Mesendoderm (in vitro differentiated cells): ENCODE results near the gene PRKAG1.

Source experiments
- DNase-seq: peaks from one replicate; pipeline ENCODE4 v3.0.0; 2013
- H2AK5ac ChIP-seq: 2 replicates; pipeline ENCODE4 v1.6.1; 2013; ENCODE audit warnings: low read length, inconsistent platforms
- H2BK120ac ChIP-seq: 2 replicates; pipeline ENCODE4 v1.6.1; 2013; ENCODE audit warnings: low read depth, mild to moderate bottlenecking, low read length, moderate library complexity, mixed read lengths
- H2BK15ac ChIP-seq: replicated peaks from 2 replicates; pipeline ENCODE4 v1.6.1; 2013; ENCODE audit warnings: low read depth, mild to moderate bottlenecking, moderate library complexity
- H2BK5ac ChIP-seq: 2 replicates; pipeline ENCODE4 v1.6.1; 2013; ENCODE audit warnings: low read length, inconsistent platforms
- H3K18ac ChIP-seq: 2 replicates; pipeline ENCODE4 v1.6.1; 2013; ENCODE audit warnings: mild to moderate bottlenecking, low read length, mixed read lengths
- H3K23ac ChIP-seq: one replicate; pipeline ENCODE4 v1.6.1; 2013; ENCODE audit warnings: low read length
- H3K27ac ChIP-seq: 2 replicates; pipeline ENCODE4 v1.5.1; 2013; ENCODE audit warnings: low read depth, mild to moderate bottlenecking, inconsistent platforms, low read length, moderate library complexity
- H3K27me3 ChIP-seq: 2 replicates; pipeline ENCODE4 v1.6.1; 2013; ENCODE audit warnings: low read length, control low read depth, mild to moderate bottlenecking, inconsistent platforms; ENCODE audit not compliant: insufficient read depth, poor library complexity
- H3K36me3 ChIP-seq: 2 replicates; pipeline ENCODE4 v1.6.1; 2013; ENCODE audit warnings: low read length, inconsistent platforms; ENCODE audit not compliant: control insufficient read depth, insufficient read depth
- H3K4ac ChIP-seq: one replicate; pipeline ENCODE4 v1.6.1; 2013; ENCODE audit warnings: low read depth, mild to moderate bottlenecking, low read length, moderate library complexity
- H3K4me1 ChIP-seq: 2 replicates; pipeline ENCODE4 v1.6.1; 2013; ENCODE audit warnings: low read depth, low read length, inconsistent platforms; ENCODE audit not compliant: control insufficient read depth
- H3K4me2 ChIP-seq: 2 replicates; pipeline ENCODE4 v1.6.1; 2013; ENCODE audit warnings: low read length
- H3K4me3 ChIP-seq: 2 replicates; pipeline ENCODE4 v1.5.1; 2013; ENCODE audit warnings: mild to moderate bottlenecking, low read length
- H3K56ac ChIP-seq: one replicate; pipeline ENCODE4 v1.6.1; 2013; ENCODE audit warnings: low read length
- H3K79me1 ChIP-seq: 2 replicates; pipeline ENCODE4 v1.6.1; 2013; ENCODE audit warnings: low read length, inconsistent platforms
- H3K79me2 ChIP-seq: 2 replicates; pipeline ENCODE4 v1.6.1; 2013; ENCODE audit warnings: mild to moderate bottlenecking, low read length; ENCODE audit not compliant: control insufficient read depth, insufficient read depth
- H3K9ac ChIP-seq: 2 replicates; pipeline ENCODE4 v1.6.1; 2013; ENCODE audit warnings: low read length, inconsistent platforms
- H4K5ac ChIP-seq: one replicate; pipeline ENCODE4 v1.6.1; 2013; ENCODE audit warnings: low read length
- H4K8ac ChIP-seq: one replicate; pipeline ENCODE4 v1.6.1; 2013; ENCODE audit warnings: low read depth, mild to moderate bottlenecking, control low read depth, low read length, moderate library complexity
- WGBS: extraction: QIAGEN DNeasy Blood & Tissue Kit; methylation state at CpG from one replicate; pipeline ENCODE4 v1.1.7; 2013; ENCODE audit warnings: low lambda C conversion rate, missing lambda C conversion rate; ENCODE audit not compliant: insufficient coverage; ENCODE audit errors: extremely low coverage; 5-methylcytosine and 5-hydroxymethylcytosine counted together

The PRKAG1 gene

DNA sequence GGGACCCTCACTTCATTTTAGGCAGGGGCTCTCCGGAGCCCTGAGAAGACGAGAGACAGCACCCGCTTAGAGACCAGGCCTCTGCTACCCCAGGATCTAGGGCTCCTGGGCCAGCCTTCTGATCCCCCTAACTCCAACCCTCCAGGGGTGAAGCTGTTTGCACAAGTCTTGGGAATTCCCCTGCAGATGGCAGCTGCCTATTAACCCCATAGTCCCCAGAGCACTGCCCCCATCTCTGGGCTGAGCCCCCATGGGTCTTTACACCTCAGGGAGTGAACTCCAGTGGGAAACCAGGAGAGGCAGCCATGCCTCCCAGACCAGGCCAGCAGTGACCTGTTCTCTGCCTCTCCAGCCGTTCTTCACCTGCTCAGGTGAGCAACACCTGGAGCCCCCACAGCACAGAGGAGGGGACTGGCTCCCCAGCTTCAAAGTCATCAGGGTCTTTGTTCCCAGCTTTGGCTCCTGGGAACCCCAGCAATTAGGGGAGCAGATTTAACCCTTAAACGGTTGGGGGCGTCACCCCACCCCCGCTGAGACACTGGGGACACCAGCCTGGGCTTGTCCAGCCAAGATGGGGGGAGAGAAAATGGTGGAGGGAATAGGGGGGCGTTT is 49.3 kb downstream of the PRKAG1 start:
- Histone ChIP-seq H3K4me1 (no peaks in the 10 kb centered on the region), H2BK5ac (no peak overlapping the region), H3K4ac (no peak overlapping the region), H3K18ac (no peak overlapping the region), H3K56ac (no peak overlapping the region), H2BK120ac (no peak overlapping the region), H3K23ac (no peak overlapping the region), H2BK15ac (no peak overlapping the region), H3K36me3 (no peaks in the 10 kb centered on the region), H3K79me2 (no peaks in the 10 kb centered on the region), H3K4me2 (no peak overlapping the region), H2AK5ac (no peak overlapping the region), H3K27ac (no peak overlapping the region), H3K9ac (no peak overlapping the region), H3K4me3 (no peak overlapping the region), H3K27me3 (peaks cover 45% of the 10 kb centered on the region), H4K5ac (no peak overlapping the region), H4K8ac (no peak overlapping the region), H3K79me1 (no peaks in the 10 kb centered on the region)
- no CpG with 5 or more reads among the region's 8 CpGs for WGBS
- no peak for DNase-seq

DNA sequence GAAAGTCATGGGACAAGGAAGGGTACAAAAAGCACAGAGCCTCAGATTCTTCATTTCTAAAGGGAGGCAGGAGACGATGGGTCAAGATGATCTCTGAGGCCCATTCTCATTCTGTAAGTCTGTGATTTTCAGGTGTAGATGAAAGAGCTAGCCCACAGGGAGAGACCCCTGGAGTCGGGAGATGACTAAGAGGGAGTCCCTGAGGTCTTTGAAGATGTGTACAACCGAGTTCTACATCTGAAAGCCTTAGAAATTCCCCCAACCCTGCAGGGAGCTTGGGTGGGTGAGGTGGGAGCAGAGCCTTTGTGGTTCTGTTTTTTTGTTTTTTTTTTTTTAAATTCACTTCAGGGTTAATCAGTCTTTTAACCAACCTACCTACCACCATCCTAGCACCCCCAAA is 50.1 kb downstream of the PRKAG1 start:
- Histone ChIP-seq H3K27me3 (peaks cover 39% of the 10 kb centered on the region), H3K4me1 (no peaks in the 10 kb centered on the region), H3K23ac (no peak overlapping the region)

DNA sequence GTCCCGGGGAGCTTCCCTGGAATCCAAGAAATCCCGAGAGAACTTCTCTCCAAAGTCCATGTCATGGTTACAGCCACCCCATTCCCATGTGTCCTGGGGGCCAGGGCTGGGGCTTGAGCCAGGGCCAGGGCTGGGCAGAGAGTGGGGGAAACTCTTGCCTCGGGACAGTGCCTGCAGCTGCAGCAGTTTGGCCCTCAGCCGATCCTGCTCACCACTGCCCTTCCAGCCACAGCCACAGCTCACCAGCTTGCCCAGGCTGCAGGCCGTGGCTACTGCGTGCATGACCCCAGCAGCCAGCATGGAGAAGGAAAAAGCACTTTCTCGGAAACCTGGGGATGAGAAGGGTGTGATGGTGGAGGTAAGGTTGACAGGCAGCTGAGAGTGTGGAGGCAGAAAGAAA is 50.6 kb downstream of the PRKAG1 start:
- Histone ChIP-seq H3K4me2 (no peak overlapping the region), H3K27me3 (peaks cover 34% of the 10 kb centered on the region), H3K4ac (no peak overlapping the region), H2AK5ac (no peak overlapping the region), H3K27ac (no peak overlapping the region), H3K9ac (no peak overlapping the region), H3K79me2 (no peaks in the 10 kb centered on the region), H3K36me3 (no peaks in the 10 kb centered on the region), H3K4me1 (no peaks in the 10 kb centered on the region), H3K79me1 (no peaks in the 10 kb centered on the region), H4K8ac (no peak overlapping the region), H2BK15ac (no peak overlapping the region), H2BK5ac (no peak overlapping the region), H3K18ac (no peak overlapping the region), H3K23ac (no peak overlapping the region), H2BK120ac (no peak overlapping the region), H3K4me3 (no peak overlapping the region), H4K5ac (no peak overlapping the region), H3K56ac (no peak overlapping the region)
- WGBS = no CpG with 5 or more reads among the region's 7 CpGs
- no peak for DNase-seq

More for the DNA sequence above, 50.1 kb downstream of the PRKAG1 start:
- Histone ChIP-seq H3K9ac (no peak overlapping the region), H2AK5ac (no peak overlapping the region), H2BK120ac (no peak overlapping the region), H3K27ac (no peak overlapping the region), H3K18ac (no peak overlapping the region), H3K56ac (no peak overlapping the region), H3K79me1 (no peaks in the 10 kb centered on the region), H2BK15ac (no peak overlapping the region), H3K79me2 (no peaks in the 10 kb centered on the region), H2BK5ac (no peak overlapping the region), H4K8ac (no peak overlapping the region), H3K4ac (no peak overlapping the region), H3K4me2 (no peak overlapping the region), H4K5ac (no peak overlapping the region), H3K4me3 (no peak overlapping the region), H3K36me3 (no peaks in the 10 kb centered on the region)
- WGBS = no CpG with 5 or more reads among the region's 3 CpGs
- no peak for DNase-seq

DNA sequence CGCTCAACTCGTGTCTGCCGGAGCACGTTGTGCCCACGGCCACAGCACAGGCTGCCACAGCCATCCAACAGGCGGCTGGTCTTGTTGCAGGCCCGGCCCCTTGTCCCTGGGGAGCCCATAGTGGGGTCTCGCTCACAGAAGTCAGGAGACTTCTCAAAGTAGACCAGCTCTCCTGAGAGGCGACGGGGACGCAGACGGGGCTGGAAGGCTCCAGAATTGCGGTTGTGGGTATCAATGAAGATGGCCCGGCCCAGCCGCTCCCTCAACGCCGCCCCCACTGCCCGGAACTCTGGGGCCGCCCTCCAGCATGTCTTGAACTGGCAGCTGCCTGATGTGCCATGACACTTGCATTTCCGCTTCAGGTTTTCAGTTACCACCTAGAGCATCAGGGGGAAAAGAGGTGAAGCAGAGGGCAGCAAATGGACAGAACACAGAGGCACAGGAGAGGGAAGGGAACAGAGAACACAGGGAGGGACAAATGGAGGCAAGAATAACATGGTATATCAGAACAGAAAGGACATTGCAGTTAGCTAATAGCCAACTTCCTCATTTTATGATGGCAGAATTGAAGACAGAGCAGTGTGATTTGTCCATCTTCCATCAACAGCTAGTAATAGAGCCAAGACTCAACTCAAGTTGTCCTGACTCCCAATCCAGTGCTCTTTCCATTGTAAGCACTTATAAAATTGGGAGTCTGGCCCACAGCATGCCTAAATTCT is 52.2 kb downstream of the PRKAG1 start:
- H3K79me1 ChIP-seq = no peaks in the 10 kb centered on the region
- peaks cover 24% of the 10 kb centered on the region for H3K27me3 ChIP-seq
- no peak overlapping the region for H4K8ac ChIP-seq
- H3K4me2 ChIP-seq = no peak overlapping the region
- no peak overlapping the region for H3K4ac ChIP-seq
- no peak overlapping the region for H4K5ac ChIP-seq
- no peak overlapping the region for H3K27ac ChIP-seq
- H3K79me2 ChIP-seq = no peaks in the 10 kb centered on the region
- no peaks in the 10 kb centered on the region for H3K4me1 ChIP-seq
- DNase-seq = no peak
- no peak overlapping the region for H3K4me3 ChIP-seq
- no peak overlapping the region for H2BK15ac ChIP-seq
- peak overlapping the region; percentile 17 for H3K56ac ChIP-seq
- no CpG with 5 or more reads among the region's 20 CpGs for WGBS
- H3K36me3 ChIP-seq = no peaks in the 10 kb centered on the region
- H2AK5ac ChIP-seq = no peak overlapping the region
- H2BK5ac ChIP-seq = no peak overlapping the region
- H3K9ac ChIP-seq = no peak overlapping the region
- H3K23ac ChIP-seq = no peak overlapping the region
- no peak overlapping the region for H3K18ac ChIP-seq
- H2BK120ac ChIP-seq = no peak overlapping the region

DNA sequence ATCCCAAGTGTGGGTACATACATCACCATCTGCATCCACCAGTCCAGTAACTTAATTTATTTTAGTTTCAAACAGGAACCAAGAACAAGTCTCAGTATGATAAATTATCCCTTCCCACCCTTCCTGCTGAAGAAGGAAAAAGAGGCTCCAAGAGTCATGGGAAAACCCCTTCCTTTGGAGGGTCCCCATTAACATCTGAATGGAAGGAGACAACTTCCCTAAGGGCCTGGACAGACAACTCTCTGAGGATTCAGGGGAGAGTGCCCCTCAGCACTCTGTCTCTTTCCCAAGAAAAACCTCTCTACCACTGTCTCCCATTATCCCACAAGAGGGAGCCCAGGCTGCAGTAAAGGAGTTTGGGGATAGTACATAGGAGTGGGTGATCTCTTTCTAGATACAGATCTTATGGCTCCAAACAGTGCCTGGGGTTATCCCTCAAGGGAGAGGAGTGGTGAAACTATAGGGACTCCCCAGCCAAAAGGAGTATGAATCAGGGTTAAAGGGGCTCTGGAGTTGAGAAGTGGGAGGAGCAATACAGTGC is 53.2 kb downstream of the PRKAG1 start:
- H4K8ac ChIP-seq = no peak overlapping the region
- H3K4ac ChIP-seq = no peak overlapping the region
- no peak overlapping the region for H3K23ac ChIP-seq
- no peak overlapping the region for H2BK120ac ChIP-seq
- H2BK15ac ChIP-seq = no peak overlapping the region
- H3K4me2 ChIP-seq = no peak overlapping the region
- no peaks in the 10 kb centered on the region for H3K36me3 ChIP-seq
- no peaks in the 10 kb centered on the region for H3K4me1 ChIP-seq
- no peak overlapping the region for H3K27ac ChIP-seq
- no peak overlapping the region for H2BK5ac ChIP-seq
- peak; percentile 60 for DNase-seq
- H3K9ac ChIP-seq = no peak overlapping the region
- H3K56ac ChIP-seq = no peak overlapping the region
- no peak overlapping the region for H3K18ac ChIP-seq
- no peak overlapping the region for H4K5ac ChIP-seq
- no peaks in the 10 kb centered on the region for H3K79me1 ChIP-seq
- H3K79me2 ChIP-seq = no peaks in the 10 kb centered on the region
- H2AK5ac ChIP-seq = no peak overlapping the region
- H3K27me3 ChIP-seq = peaks cover 14% of the 10 kb centered on the region
- no peak overlapping the region for H3K4me3 ChIP-seq

DNA sequence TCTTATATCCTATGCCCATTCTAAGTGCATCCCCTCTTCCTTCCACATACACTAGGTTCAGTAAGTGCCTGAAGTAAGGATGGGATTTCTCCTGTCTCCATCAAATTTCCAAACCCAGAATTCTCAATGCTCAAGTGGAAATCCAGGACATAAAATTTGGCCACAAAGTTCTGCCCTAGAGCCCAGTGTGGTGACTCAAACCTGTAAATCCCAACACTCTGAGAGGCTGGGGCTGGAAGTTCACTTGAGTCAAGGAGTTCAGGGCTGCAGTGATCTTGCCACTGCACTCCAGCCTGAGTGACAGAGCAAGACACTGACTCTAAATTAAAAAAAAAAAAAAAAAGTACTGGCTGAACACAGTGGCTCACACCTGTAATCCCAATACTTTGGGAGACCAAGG is 56.8 kb downstream of the PRKAG1 start:
- Histone ChIP-seq H3K23ac (no peak overlapping the region), H4K5ac (no peak overlapping the region), H3K27ac (no peak overlapping the region), H3K4me3 (no peak overlapping the region), H3K36me3 (no peaks in the 10 kb centered on the region), H2BK15ac (no peak overlapping the region), H3K18ac (no peak overlapping the region), H2BK5ac (no peak overlapping the region), H3K79me2 (no peaks in the 10 kb centered on the region), H2AK5ac (no peak overlapping the region), H3K27me3 (no peaks in the 10 kb centered on the region), H3K56ac (no peak overlapping the region), H4K8ac (no peak overlapping the region), H3K9ac (no peak overlapping the region), H3K4me1 (peaks cover 3% of the 10 kb centered on the region), H3K79me1 (no peaks in the 10 kb centered on the region), H3K4ac (no peak overlapping the region), H2BK120ac (no peak overlapping the region), H3K4me2 (no peak overlapping the region)
- DNase-seq = no peak
